GM23338 (cell line): ENCODE measurements around the gene BECN2. TPM values are rescaled to one million over a fixed set of nuclear protein-coding genes. Genes with fewer than 3 reads are reported as not detected.

ENCODE experiments used
- ATAC-seq: fragments of 200-7000 bp; cut with Tn5 transposase; 3 replicates; pipeline ENCODE4 v1.9.1; 2020
- DNase-seq: peaks from one replicate; pipeline ENCODE4 v3.0.0-alpha.2; 2015; ENCODE audit warnings: low spot score
- H2AFZ ChIP-seq: fragments of 200-600 bp; sonication (generic); 2 replicates; pipeline ENCODE4 v1.8.0; 2016; ENCODE audit warnings: antibody characterized with exemption, mild to moderate bottlenecking, moderate library complexity
- H3F3A ChIP-seq: fragments of 200-600 bp; sonication (generic); replicated peaks from 2 replicates; pipeline ENCODE4 v1.8.0; 2017; ENCODE audit warnings: antibody characterized with exemption, mixed run types, low read depth
- H3K27ac ChIP-seq: fragments of 200-600 bp; sonication (generic); 2 replicates; pipeline ENCODE4 v1.6.1; 2016; ENCODE audit warnings: low read depth
- H3K27me3 ChIP-seq: fragments of 200-600 bp; sonication (generic); 2 replicates; pipeline ENCODE4 v1.8.0; 2016; ENCODE audit warnings: mild to moderate bottlenecking, mixed run types, moderate library complexity; ENCODE audit not compliant: insufficient read depth
- H3K36me3 ChIP-seq: fragments of 200-600 bp; sonication (generic); 2 replicates; pipeline ENCODE4 v1.8.0; 2016; ENCODE audit warnings: mild to moderate bottlenecking; ENCODE audit not compliant: insufficient read depth
- H3K4me1 ChIP-seq: fragments of 200-600 bp; sonication (generic); 2 replicates; pipeline ENCODE4 v1.8.0; 2016; ENCODE audit warnings: mild to moderate bottlenecking, moderate library complexity; ENCODE audit not compliant: insufficient read depth
- H3K4me2 ChIP-seq: fragments of 200-600 bp; sonication (generic); 2 replicates; pipeline ENCODE4 v1.7.1; 2017; ENCODE audit warnings: mixed run types
- H3K4me3 ChIP-seq: fragments of 200-600 bp; sonication (generic); 2 replicates; pipeline ENCODE4 v1.6.1; 2016; ENCODE audit warnings: mixed run types
- H3K79me2 ChIP-seq: fragments of 200-600 bp; sonication (generic); replicated peaks from 2 replicates; pipeline ENCODE4 v1.8.0; 2017; ENCODE audit warnings: mild to moderate bottlenecking; ENCODE audit not compliant: insufficient read depth
- H3K9me2 ChIP-seq: fragments of 200-600 bp; sonication (generic); 2 replicates; pipeline ENCODE4 v1.8.0; 2017; ENCODE audit not compliant: insufficient read depth
- H4K20me1 ChIP-seq: fragments of 200-600 bp; sonication (generic); replicated peaks from 2 replicates; pipeline ENCODE4 v1.8.0; 2017; ENCODE audit warnings: mild to moderate bottlenecking; ENCODE audit not compliant: insufficient read depth
- H3K27ac Mint-ChIP-seq: 2 replicates; pipeline ENCODE4 v1.8.0; 2020; ENCODE audit warnings: inconsistent platforms, mild to moderate bottlenecking, moderate library complexity, mixed read lengths
- H3K27me3 Mint-ChIP-seq: 3 replicates; pipeline ENCODE4 v1.8.0; 2022; ENCODE audit warnings: low read depth, mild to moderate bottlenecking, moderate library complexity, mixed read lengths, inconsistent platforms; ENCODE audit not compliant: insufficient read depth, poor library complexity
- H3K36me3 Mint-ChIP-seq: 3 replicates; pipeline ENCODE4 v1.8.0; 2021; ENCODE audit warnings: low read depth, mild to moderate bottlenecking, inconsistent platforms, moderate library complexity, mixed read lengths
- H3K4me1 Mint-ChIP-seq: 3 replicates; pipeline ENCODE4 v1.8.0; 2020; ENCODE audit warnings: mild to moderate bottlenecking, inconsistent platforms, mixed read lengths
- H3K4me3 Mint-ChIP-seq: 3 replicates; pipeline ENCODE4 v1.8.0; 2021; ENCODE audit warnings: moderate library complexity, mild to moderate bottlenecking, inconsistent platforms, mixed read lengths
- H3K9me3 Mint-ChIP-seq: 3 replicates; pipeline ENCODE4 v1.8.0; 2020; ENCODE audit warnings: moderate library complexity, mild to moderate bottlenecking, inconsistent platforms, mixed read lengths
- CTCF ChIP-seq, 2 experiments: fragments of 200-600 bp in 1 of 2; sonication (generic) in 1 of 2; conservative IDR thresholded peaks; 2 replicates each; pipeline versions ENCODE4 v1.5.1 to v1.6.1; 2016 to 2017; ENCODE audit warnings: antibody characterized with exemption in 2 of 2, low read depth in 2 of 2, mild to moderate bottlenecking in 2 of 2, moderate library complexity in 1 of 2
- EZH2 ChIP-seq: fragments of 200-600 bp; sonication (generic); IDR thresholded peaks from one replicate; pipeline ENCODE4 v1.8.0; 2017; ENCODE audit warnings: antibody characterized with exemption, mild to moderate bottlenecking, low read depth; ENCODE audit not compliant: unreplicated experiment
- EZH2phosphoT487 ChIP-seq: fragments of 200-600 bp; sonication (generic); IDR thresholded peaks from one replicate; pipeline ENCODE4 v1.8.1; 2018; ENCODE audit warnings: antibody characterized with exemption; ENCODE audit not compliant: unreplicated experiment
- JUNB ChIP-seq: IDR thresholded peaks from one replicate; pipeline ENCODE4 v1.6.1; 2016; ENCODE audit warnings: antibody characterized with exemption; ENCODE audit not compliant: unreplicated experiment
- NANOG ChIP-seq: IDR thresholded peaks from 2 replicates; pipeline ENCODE4 v1.6.1; 2016; ENCODE audit warnings: antibody characterized with exemption, borderline replicate concordance
- POLR2AphosphoS5 ChIP-seq: IDR thresholded peaks from 2 replicates; pipeline ENCODE4 v1.6.1; 2016; ENCODE audit warnings: antibody characterized with exemption, low read depth
- STAT1 ChIP-seq: IDR thresholded peaks from one replicate; pipeline ENCODE4 v1.6.1; 2016; ENCODE audit warnings: antibody characterized with exemption; ENCODE audit not compliant: unreplicated experiment
- ZNF462 ChIP-seq: fragments of 250-450 bp; sonication (Bioruptor Pico); IDR thresholded peaks from 2 replicates; pipeline ENCODE4 v1.5.0; 2020; ENCODE audit warnings: mild to moderate bottlenecking, moderate library complexity
- long read RNA-seq: library from polyadenylated mRNA; unstranded; transcript quantifications from one replicate; pipeline ENCODE4 v2.0.0, GENCODE V29; 2020; ENCODE audit not compliant: unreplicated experiment
- polyA plus RNA-seq: library from polyadenylated mRNA; unstranded; fragments of >200 nt; fragmentation: Nextera tagmentation; extraction: Ambion mirVana; gene quantifications from 2 replicates; pipeline ENCODE4 v1.2.1, GENCODE V29; 2016
- total RNA-seq: library from RNA; depleted of rRNA; stranded (reverse); fragments of >200 nt; shearing (Covaris generic); gene quantifications from 2 replicates; pipeline ENCODE4 v1.2.3, GENCODE V29; 2014; rRNA removed

The BECN2 gene
- total RNA-seq, result not detected in 2 replicates
- polyA plus RNA-seq, result not detected in 2 replicates
- long read RNA-seq, result 0 reads

GRCh38 chr1:241957692-241958494, at the start of gene BECN2:
TSS of gene BECN2 (plus strand) at chr1:241957767. CDS start at chr1:241957767, 0 bp downstream.
- Histone ChIP-seq H3K27me3 (no peaks in the 10 kb centered on the region), H3K79me2 (no peaks in the 10 kb centered on the region), H3F3A (no peaks in the 10 kb centered on the region), H3K36me3 (no peaks in the 10 kb centered on the region), H3K4me2 (no peak within 1 kb of the TSS), H3K4me3 (no peak within 1 kb of the TSS), H4K20me1 (no peaks in the 10 kb centered on the region), H3K9me2 (no peaks in the 10 kb centered on the region; the same call in 1 of the 2 replicates), H2AFZ (peak within 1 kb of the TSS; percentile 47; the same call in 1 of the 2 replicates), H3K27ac (no peak within 1 kb of the TSS), H3K4me1 (no peaks in the 10 kb centered on the region)
- Mint-ChIP-seq H3K4me1 (no peaks in the 10 kb centered on the region), H3K27ac (no peak within 1 kb of the TSS), H3K9me3 (0 out of 3 replicates have a peak, but pooled peaks cover 2% of the 10 kb centered on the region), H3K4me3 (no peak within 1 kb of the TSS), H3K36me3 (no peaks in the 10 kb centered on the region), H3K27me3 (peaks cover 6% of the 10 kb centered on the region)
- peak; percentile 39; the same call in 1 of the 3 replicates for ATAC-seq
- no peak for DNase-seq
- TF ChIP-seq CTCF (conservative IDR thresholded peaks at IDR 0.05; ENCODE audit: low read depth in 2 of 2), result 0 out of 4 replicates have a peak, but pooled peaks of 1 of the 2 experiments have one; percentile 5
- no peak for TF ChIP-seq EZH2

GRCh38 chr1:241916196-241916595, 41.4 kb upstream of the BECN2 start:
- no peaks in the 10 kb centered on the region for H3K4me1 ChIP-seq
- H3K4me2 ChIP-seq, result no peak overlapping the region
- no peaks in the 10 kb centered on the region for H3K9me2 ChIP-seq
- no peak overlapping the region for H3K27ac Mint-ChIP-seq
- ATAC-seq, result no peak
- H3K79me2 ChIP-seq, result no peaks in the 10 kb centered on the region
- H4K20me1 ChIP-seq, result no peaks in the 10 kb centered on the region
- H3K36me3 ChIP-seq, result no peaks in the 10 kb centered on the region
- no peaks in the 10 kb centered on the region for H3K27me3 ChIP-seq
- no peaks in the 10 kb centered on the region for H3K9me3 Mint-ChIP-seq
- no peaks in the 10 kb centered on the region for H3F3A ChIP-seq
- DNase-seq, result no peak
- H2AFZ ChIP-seq, result no peak overlapping the region
- H3K27ac ChIP-seq, result no peak overlapping the region
- no peak overlapping the region for H3K4me3 Mint-ChIP-seq
- H3K4me3 ChIP-seq, result no peak overlapping the region
- peaks cover 2% of the 10 kb centered on the region for H3K27me3 Mint-ChIP-seq
- no peaks in the 10 kb centered on the region; the same call in 2 of the 3 replicates for H3K36me3 Mint-ChIP-seq
- no peaks in the 10 kb centered on the region for H3K4me1 Mint-ChIP-seq
- no peak for TF ChIP-seq ZNF462
- no peak for TF ChIP-seq POLR2AphosphoS5
- no peak for TF ChIP-seq STAT1
- no peak for TF ChIP-seq NANOG
- no peak for TF ChIP-seq CTCF (conservative IDR thresholded peaks at IDR 0.05; ENCODE audit: low read depth in 2 of 2)
- no peak for TF ChIP-seq JUNB
- TF ChIP-seq EZH2phosphoT487, result no peak
